IMR-90 (cell line): ENCODE results near the gene SPATA12. TPM values are rescaled to one million over a fixed set of nuclear protein-coding genes. Genes with fewer than 3 reads are reported as not detected.

Source experiments
- ATAC-seq: fragments of 200-7000 bp; cut with Tn5 transposase; 2 replicates; pipeline ENCODE4 v1.9.1; 2020; ENCODE audit warnings: low read depth, mild to moderate bottlenecking, moderate library complexity
- BruUV-seq: library from RNA; stranded (reverse); fragments of 400-500 nt; replicated peaks from 2 replicates; lab custom pipeline; 2021; lab: Mats Ljungman, UMichigan
- CTCF ChIA-PET: fragments of 300-600 bp; formaldehyde crosslinking; extraction: SDS; loops from one replicate; lab custom pipeline; 2021; ENCODE audit warnings: antibody characterized with exemption; lab: Yijun Ruan, JAX
- POLR2A ChIA-PET: fragments of 300-600 bp; sonication (Branson Sonifier 250); formaldehyde crosslinking; loops from one replicate; lab custom pipeline; 2022; ENCODE audit warnings: antibody characterized with exemption; ENCODE audit not compliant: unreplicated experiment; lab: Charles Lee
- DNase-seq: peaks from one replicate; pipeline ENCODE4 v3.0.0; 2013
- H2AFZ ChIP-seq: replicated peaks from 2 replicates; pipeline ENCODE3; 2013; ENCODE audit warnings: low read length, mild to moderate bottlenecking; ENCODE audit not compliant: poor library complexity
- H2AK5ac ChIP-seq: 2 replicates; pipeline ENCODE4 v1.6.1; 2013; ENCODE audit warnings: low read depth, low read length, inconsistent platforms
- H2AK9ac ChIP-seq: replicated peaks from 2 replicates; pipeline ENCODE3; 2013; ENCODE audit warnings: mild to moderate bottlenecking, low read depth, low read length, moderate library complexity; ENCODE audit not compliant: poor library complexity
- H2BK120ac ChIP-seq: 2 replicates; pipeline ENCODE4 v1.6.1; 2013; ENCODE audit warnings: low read depth, low read length, inconsistent platforms
- H2BK15ac ChIP-seq: 3 replicates; pipeline ENCODE4 v1.6.1; 2013; ENCODE audit warnings: low read depth, low read length, inconsistent platforms
- H2BK20ac ChIP-seq: 2 replicates; pipeline ENCODE4 v1.6.1; 2013; ENCODE audit warnings: low read depth, mild to moderate bottlenecking, inconsistent platforms, low read length, moderate library complexity
- H2BK5ac ChIP-seq: 2 replicates; pipeline ENCODE4 v1.6.1; 2013; ENCODE audit warnings: mild to moderate bottlenecking, low read depth, low read length, inconsistent platforms; ENCODE audit not compliant: poor library complexity, severe bottlenecking
- H3K14ac ChIP-seq: replicated peaks from 2 replicates; pipeline ENCODE4 v1.6.1; 2013; ENCODE audit warnings: low read depth, low read length, inconsistent platforms
- H3K18ac ChIP-seq: 2 replicates; pipeline ENCODE4 v1.6.1; 2013; ENCODE audit warnings: low read depth, low read length, control low read depth
- H3K23ac ChIP-seq: 2 replicates; pipeline ENCODE4 v1.6.1; 2013; ENCODE audit warnings: low read depth, low read length, inconsistent platforms
- H3K27ac ChIP-seq: 2 replicates; pipeline ENCODE4 v1.5.1; 2013; ENCODE audit warnings: mild to moderate bottlenecking, control low read depth, low read length; ENCODE audit not compliant: insufficient read depth
- H3K27me3 ChIP-seq: 2 replicates; pipeline ENCODE4 v1.6.1; 2013; ENCODE audit warnings: low read length; ENCODE audit not compliant: control insufficient read depth, insufficient read depth
- H3K36me3 ChIP-seq: 2 replicates; pipeline ENCODE4 v1.6.1; 2013; ENCODE audit warnings: low read length, mixed read lengths; ENCODE audit not compliant: control insufficient read depth, insufficient read depth
- H3K4ac ChIP-seq: 2 replicates; pipeline ENCODE4 v1.6.1; 2013; ENCODE audit warnings: low read depth, low read length, inconsistent platforms
- H3K4me1 ChIP-seq: 2 replicates; pipeline ENCODE4 v1.6.1; 2013; ENCODE audit warnings: low read length, mixed read lengths; ENCODE audit not compliant: control insufficient read depth, insufficient read depth
- H3K4me2 ChIP-seq: 2 replicates; pipeline ENCODE4 v1.6.1; 2013; ENCODE audit warnings: low read depth, mild to moderate bottlenecking, control low read depth, low read length, moderate library complexity
- H3K4me3 ChIP-seq: 2 replicates; pipeline ENCODE4 v1.5.1; 2013; ENCODE audit warnings: low read depth, mild to moderate bottlenecking, control low read depth, low read length, moderate library complexity; ENCODE audit not compliant: insufficient read depth
- H3K56ac ChIP-seq: 2 replicates; pipeline ENCODE4 v1.6.1; 2013; ENCODE audit warnings: low read length, inconsistent platforms; ENCODE audit not compliant: insufficient read depth; ENCODE audit errors: extremely low read depth
- H3K79me1 ChIP-seq, 2 experiments: 2 replicates each; pipeline ENCODE4 v1.6.1; 2013; ENCODE audit warnings: low read length in 2 of 2, inconsistent platforms in 1 of 2, low read depth in 1 of 2
- H3K9ac ChIP-seq: 2 replicates; pipeline ENCODE4 v1.6.1; 2013; ENCODE audit warnings: low read depth, low read length, control low read depth
- H3K9me1 ChIP-seq: 2 replicates; pipeline ENCODE4 v1.6.1; 2013; ENCODE audit warnings: low read length, inconsistent platforms; ENCODE audit not compliant: insufficient read depth
- H3K9me3 ChIP-seq: 2 replicates; pipeline ENCODE4 v1.6.1; 2013; ENCODE audit warnings: low read length; ENCODE audit not compliant: control insufficient read depth, insufficient read depth
- H4K20me1 ChIP-seq: 2 replicates; pipeline ENCODE4 v1.6.1; 2013; ENCODE audit warnings: low read length, inconsistent platforms; ENCODE audit not compliant: insufficient read depth
- H4K5ac ChIP-seq: 2 replicates; pipeline ENCODE4 v1.6.1; 2013; ENCODE audit warnings: mild to moderate bottlenecking, low read depth, low read length, control low read depth
- H4K8ac ChIP-seq, 2 experiments: 2 replicates each; pipeline ENCODE4 v1.6.1; 2013; ENCODE audit warnings: low read depth in 2 of 2, low read length in 2 of 2, control low read depth in 1 of 2, inconsistent platforms in 1 of 2
- H4K91ac ChIP-seq: 2 replicates; pipeline ENCODE4 v1.6.1; 2013; ENCODE audit warnings: low read depth, low read length, inconsistent platforms; ENCODE audit not compliant: insufficient read depth
- BHLHE40 ChIP-seq: fragments of 150-350 bp; IDR thresholded peaks from 2 replicates; pipeline ENCODE4 v1.6.1; 2016; ENCODE audit warnings: mild to moderate bottlenecking, low read depth, low read length
- CEBPB ChIP-seq: IDR thresholded peaks from 2 replicates; pipeline ENCODE4 v1.6.1; 2012; ENCODE audit warnings: low read depth, low read length, improper control_type of control experiment
- CHD1 ChIP-seq: IDR thresholded peaks from 2 replicates; pipeline ENCODE4 v1.6.1; 2012; ENCODE audit warnings: low read depth, low read length, improper control_type of control experiment
- FOS ChIP-seq: fragments of 150-350 bp; IDR thresholded peaks from 2 replicates; pipeline ENCODE4 v1.6.1; 2016; ENCODE audit warnings: low read depth, low read length
- MAFK ChIP-seq: IDR thresholded peaks from 2 replicates; pipeline ENCODE4 v1.6.1; 2012; ENCODE audit warnings: low read depth, low read length, improper control_type of control experiment
- MAZ ChIP-seq: IDR thresholded peaks from 2 replicates; pipeline ENCODE4 v1.6.1; 2012; ENCODE audit warnings: low read depth, mild to moderate bottlenecking, low read length, improper control_type of control experiment, moderate library complexity, borderline replicate concordance
- MXI1 ChIP-seq: IDR thresholded peaks from 2 replicates; pipeline ENCODE4 v1.6.1; 2012; ENCODE audit warnings: low read depth, mild to moderate bottlenecking, low read length, moderate library complexity, borderline replicate concordance
- NFE2L2 ChIP-seq: fragments of 150-350 bp; IDR thresholded peaks from 2 replicates; pipeline ENCODE4 v1.6.1; 2016; ENCODE audit warnings: low read depth, mild to moderate bottlenecking, low read length
- POLR2A ChIP-seq: IDR thresholded peaks from 2 replicates; pipeline ENCODE4 v1.6.1; 2012; ENCODE audit warnings: mild to moderate bottlenecking, low read depth, low read length
- RAD21 ChIP-seq: IDR thresholded peaks from 2 replicates; pipeline ENCODE4 v1.6.1; 2012; ENCODE audit warnings: low read length, improper control_type of control experiment
- RCOR1 ChIP-seq: IDR thresholded peaks from 2 replicates; pipeline ENCODE4 v1.6.1; 2012; ENCODE audit warnings: mild to moderate bottlenecking, low read length, improper control_type of control experiment; ENCODE audit not compliant: insufficient replicate concordance
- RFX5 ChIP-seq: IDR thresholded peaks from 2 replicates; pipeline ENCODE4 v1.8.0; 2012; ENCODE audit warnings: low read depth, mild to moderate bottlenecking, low read length, moderate library complexity
- SMC3 ChIP-seq: fragments of 150-350 bp; IDR thresholded peaks from 2 replicates; pipeline ENCODE4 v1.6.1; 2016; ENCODE audit warnings: low read depth, mild to moderate bottlenecking, antibody characterized with exemption, low read length, moderate library complexity
- WGBS, 2 experiments: methylation state at CpG; one replicate each; pipeline versions ENCODE4 v1.1.5 to v1.1.7; 2013; ENCODE audit warnings: missing lambda C conversion rate in 2 of 2; ENCODE audit not compliant: insufficient read length in 1 of 2; ENCODE audit errors: extremely low coverage in 2 of 2; 5-methylcytosine and 5-hydroxymethylcytosine counted together
- dilution Hi-C: fragments of 300-500 bp; cut with HindIII; formaldehyde crosslinking; loops from one replicate; pipeline ENCODE4 v1.14.3; 2018; ENCODE audit warnings: low sequenced_read_pairs; ENCODE audit not compliant: unreplicated experiment
- in situ Hi-C: fragments of 300-500 bp; cut with MboI; formaldehyde crosslinking; loops from 3 replicates; pipeline ENCODE4 v1.14.3; 2019; ENCODE audit warnings: low sequenced_read_pairs, inconsistent platforms, mixed read lengths
- intact Hi-C: fragments of 100-400 bp; cut with micrococcal nuclease; formaldehyde crosslinking; loops from 2 replicates; pipeline ENCODE4 v1.10.0; 2022
- polyA plus RNA-seq, 3 experiments: library from polyadenylated mRNA; depleted of rRNA; stranded (reverse); fragments of >200 nt; gene quantifications; 2 replicates each; pipeline ENCODE4 v1.2.3, GENCODE V29; 2012; ENCODE audit warnings: low replicate concordance in 1 of 3
- total RNA-seq: library from RNA; depleted of rRNA; stranded (reverse); fragments of >200 nt; gene quantifications from 2 replicates; pipeline ENCODE4 v1.2.3, GENCODE V29; 2012
- TF ChIP-seq, protein P1 (sequence below): fragments of 150-350 bp; IDR thresholded peaks from 2 replicates; pipeline ENCODE4 v1.6.1; 2016; ENCODE audit warnings: low read depth, mild to moderate bottlenecking, low read length, moderate library complexity, borderline replicate concordance
- TF ChIP-seq, protein P2 (sequence below): conservative IDR thresholded peaks from 2 replicates; pipeline ENCODE4 v1.5.1; 2012; ENCODE audit warnings: mild to moderate bottlenecking, low read depth, low read length, improper control_type of control experiment
- TF ChIP-seq, protein P3 (sequence below): fragments of 150-350 bp; IDR thresholded peaks from 2 replicates; pipeline ENCODE4 v1.6.1; 2017; ENCODE audit warnings: mild to moderate bottlenecking, antibody characterized with exemption, low read length, low read depth

Gene SPATA12
- total and polyA plus RNA-seq, 2 of the 4 experiments (the other 2 are of a cell fraction), result under 0.01 TPM; not detected in 1

DNA sequence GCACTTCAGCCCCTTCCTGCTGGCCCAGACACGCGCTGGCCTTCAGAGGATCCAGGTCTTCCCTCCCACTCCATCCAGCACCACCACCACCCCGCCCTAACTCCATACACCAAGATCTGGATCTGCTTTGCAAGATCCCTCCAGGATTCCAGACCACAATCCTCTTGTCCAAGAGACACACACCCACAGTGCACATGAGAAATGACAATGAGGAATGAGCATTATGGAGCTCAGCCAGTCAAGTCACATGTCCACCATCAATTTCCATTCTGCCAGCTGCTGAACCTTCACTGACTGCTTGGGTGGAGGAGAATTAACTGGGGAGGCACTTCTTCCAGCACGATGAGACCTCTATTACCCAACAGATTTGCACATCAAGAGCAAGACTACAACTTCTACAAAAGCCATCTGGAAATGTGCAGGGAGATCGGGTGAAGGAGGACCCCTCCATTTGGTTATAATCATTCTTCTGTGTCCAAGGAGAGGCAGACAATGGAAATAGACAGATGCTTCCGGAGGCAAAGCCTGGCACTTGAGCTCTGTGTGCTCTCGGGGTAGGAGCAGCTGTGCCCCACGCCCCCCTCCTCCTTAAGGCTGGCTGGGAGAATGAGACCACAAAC is 12.3 kb upstream of the SPATA12 start:
- no TSS peak for BruUV-seq
- no peaks in the 10 kb centered on the region for H4K20me1 ChIP-seq
- H4K91ac ChIP-seq, result no peak overlapping the region
- H3K27ac ChIP-seq, result no peak overlapping the region
- DNase-seq (no peak), ATAC-seq (no peak)
- no peaks in the 10 kb centered on the region; the same call in 1 of the 2 replicates for H3K27me3 ChIP-seq
- no peaks in the 10 kb centered on the region for H3K9me3 ChIP-seq
- no peaks in the 10 kb centered on the region for H3K9me1 ChIP-seq
- H2BK120ac ChIP-seq, result no peak overlapping the region
- H3K56ac ChIP-seq, result no peak overlapping the region
- no peak overlapping the region for H2BK20ac ChIP-seq
- no peak overlapping the region for H3K23ac ChIP-seq
- no peak overlapping the region for H2BK15ac ChIP-seq
- POLR2A ChIA-PET, result interaction anchor here (0.5 kb wide), 1 partner anchor 71 kb away, joined by 5 read pairs; no protein-coding TSS in a partner anchor
- H2AK5ac ChIP-seq, result no peak overlapping the region
- no peak overlapping the region for H3K14ac ChIP-seq
- H3K4me2 ChIP-seq, result no peak overlapping the region
- CTCF ChIA-PET, result no interaction called here
- no peaks in the 10 kb centered on the region for H3K79me1 ChIP-seq
- H2AK9ac ChIP-seq, result no peak overlapping the region
- no CpG with 5 or more reads among the region's 8 CpGs for WGBS, 2 experiments
- H3K36me3 ChIP-seq, result no peaks in the 10 kb centered on the region
- TF ChIP-seq MAFK (no peak), SMC3 (no peak), CHD1 (no peak), RFX5 (no peak), MAZ (no peak), NFE2L2 (no peak), MXI1 (no peak), CEBPB (no peak), POLR2A (no peak), RCOR1 (no peak), RAD21 (no peak), FOS (no peak), BHLHE40 (no peak)
- TF ChIP-seq, protein P1, sequence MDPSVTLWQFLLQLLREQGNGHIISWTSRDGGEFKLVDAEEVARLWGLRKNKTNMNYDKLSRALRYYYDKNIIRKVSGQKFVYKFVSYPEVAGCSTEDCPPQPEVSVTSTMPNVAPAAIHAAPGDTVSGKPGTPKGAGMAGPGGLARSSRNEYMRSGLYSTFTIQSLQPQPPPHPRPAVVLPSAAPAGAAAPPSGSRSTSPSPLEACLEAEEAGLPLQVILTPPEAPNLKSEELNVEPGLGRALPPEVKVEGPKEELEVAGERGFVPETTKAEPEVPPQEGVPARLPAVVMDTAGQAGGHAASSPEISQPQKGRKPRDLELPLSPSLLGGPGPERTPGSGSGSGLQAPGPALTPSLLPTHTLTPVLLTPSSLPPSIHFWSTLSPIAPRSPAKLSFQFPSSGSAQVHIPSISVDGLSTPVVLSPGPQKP, result no peak
- TF ChIP-seq, protein P2, sequence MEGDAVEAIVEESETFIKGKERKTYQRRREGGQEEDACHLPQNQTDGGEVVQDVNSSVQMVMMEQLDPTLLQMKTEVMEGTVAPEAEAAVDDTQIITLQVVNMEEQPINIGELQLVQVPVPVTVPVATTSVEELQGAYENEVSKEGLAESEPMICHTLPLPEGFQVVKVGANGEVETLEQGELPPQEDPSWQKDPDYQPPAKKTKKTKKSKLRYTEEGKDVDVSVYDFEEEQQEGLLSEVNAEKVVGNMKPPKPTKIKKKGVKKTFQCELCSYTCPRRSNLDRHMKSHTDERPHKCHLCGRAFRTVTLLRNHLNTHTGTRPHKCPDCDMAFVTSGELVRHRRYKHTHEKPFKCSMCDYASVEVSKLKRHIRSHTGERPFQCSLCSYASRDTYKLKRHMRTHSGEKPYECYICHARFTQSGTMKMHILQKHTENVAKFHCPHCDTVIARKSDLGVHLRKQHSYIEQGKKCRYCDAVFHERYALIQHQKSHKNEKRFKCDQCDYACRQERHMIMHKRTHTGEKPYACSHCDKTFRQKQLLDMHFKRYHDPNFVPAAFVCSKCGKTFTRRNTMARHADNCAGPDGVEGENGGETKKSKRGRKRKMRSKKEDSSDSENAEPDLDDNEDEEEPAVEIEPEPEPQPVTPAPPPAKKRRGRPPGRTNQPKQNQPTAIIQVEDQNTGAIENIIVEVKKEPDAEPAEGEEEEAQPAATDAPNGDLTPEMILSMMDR, result no peak
- TF ChIP-seq, protein P3, sequence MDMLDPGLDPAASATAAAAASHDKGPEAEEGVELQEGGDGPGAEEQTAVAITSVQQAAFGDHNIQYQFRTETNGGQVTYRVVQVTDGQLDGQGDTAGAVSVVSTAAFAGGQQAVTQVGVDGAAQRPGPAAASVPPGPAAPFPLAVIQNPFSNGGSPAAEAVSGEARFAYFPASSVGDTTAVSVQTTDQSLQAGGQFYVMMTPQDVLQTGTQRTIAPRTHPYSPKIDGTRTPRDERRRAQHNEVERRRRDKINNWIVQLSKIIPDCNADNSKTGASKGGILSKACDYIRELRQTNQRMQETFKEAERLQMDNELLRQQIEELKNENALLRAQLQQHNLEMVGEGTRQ, result no peak
- no peak overlapping the region for H3K9ac ChIP-seq
- H2AFZ ChIP-seq, result no peak overlapping the region
- in situ Hi-C loops, result no loop called here
- no peak overlapping the region; the same call in 1 of the 2 replicates for H4K5ac ChIP-seq
- dilution Hi-C loops, result no loop called here
- peaks cover 8% of the 10 kb centered on the region; the same call in 1 of the 2 replicates for H3K4me1 ChIP-seq
- no peak overlapping the region for H2BK5ac ChIP-seq
- H3K4ac ChIP-seq, result no peak overlapping the region
- H4K8ac ChIP-seq, result no peak overlapping the region
- no peak overlapping the region for H3K4me3 ChIP-seq
- H3K18ac ChIP-seq, result no peak overlapping the region; the same call in 1 of the 2 replicates
- intact Hi-C loops, result no loop called here
